ENCODE measurements around the gene GNAS. TPM values are rescaled to one million over a fixed set of nuclear protein-coding genes. Genes with fewer than 3 reads are reported as not detected.

Gene GNAS
- total and polyA plus RNA-seq, 10 of the 15 experiments (the other 5 are each of a cell fraction or from before 2014, with no cell fraction given), result 209 to 950 (median 394) TPM

DNA sequence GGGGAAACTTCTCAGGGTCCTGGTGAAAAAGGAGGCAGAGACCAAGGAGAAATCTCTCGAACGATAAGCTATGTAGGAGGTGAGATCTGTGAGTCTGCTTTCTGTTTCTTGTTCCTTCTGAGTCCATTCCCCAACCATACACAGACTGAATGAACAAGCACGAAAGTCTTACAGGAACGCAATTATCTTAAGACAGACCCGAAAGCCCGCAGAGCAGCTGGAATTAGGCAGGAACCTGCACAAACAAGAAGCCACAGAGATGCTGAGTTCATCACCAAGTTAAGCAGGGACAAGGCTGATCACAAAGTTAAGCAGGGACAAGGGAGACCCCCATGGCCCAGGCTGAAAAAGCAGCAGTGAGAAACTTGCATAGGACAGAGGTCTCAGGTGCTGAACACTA lies 107.1 kb downstream of the GNAS start:
- H3K27me3 ChIP-seq (replicated peaks in 1 of 2; ENCODE audit: control insufficient read depth in 2 of 2, insufficient read depth in 2 of 2, low read length in 1 of 2), result no peaks in the 10 kb centered on the region
- H3K36me3 ChIP-seq (ENCODE audit: control insufficient read depth in 2 of 2, insufficient read depth in 2 of 2, low read length in 1 of 2), result no peaks in the 10 kb centered on the region
- H3K9ac ChIP-seq (ENCODE audit: control insufficient read depth, insufficient read depth, low read length), result no peak overlapping the region
- ChIA-PET RAD21 (ENCODE audit: unreplicated experiment) (no interaction called here), POLR2A (no interaction called here), CTCF (no interaction called here), SMC1A (ENCODE audit: uncharacterized antibody, unreplicated experiment) (interaction anchor here (1.1 to 2.0 kb wide), 2 partner anchors 12 to 22 kb away, joined by 4 to 5 read pairs; no protein-coding TSS in a partner anchor)
- no peak overlapping the region for H2AFZ ChIP-seq (ENCODE audit: control insufficient read depth, low read depth, low read length)
- no peak for ATAC-seq
- FAIRE-seq, result no peak
- intact Hi-C loops (cut with micrococcal nuclease; ENCODE audit: unreplicated experiment), result no loop called here
- no peak overlapping the region for H3K27ac ChIP-seq (ENCODE audit: control insufficient read depth, insufficient read depth)
- H3K4me1 ChIP-seq (ENCODE audit: control insufficient read depth, insufficient read depth, low read length), result peaks cover 5% of the 10 kb centered on the region
- WGBS (ENCODE audit: insufficient coverage, insufficient replicate concordance, low lambda C conversion rate, missing lambda C conversion rate), result 97% methylated on average over 6 of the region's 6 CpGs
- BruUV-seq (replicated peaks), result no TSS peak
- in situ Hi-C loops (cut with MboI), result no loop called here
- H4K20me1 ChIP-seq (ENCODE audit: control insufficient read depth, insufficient read depth), result no peaks in the 10 kb centered on the region
- TF ChIP-seq SMC3 (IDR thresholded peaks at IDR 0.05; ENCODE audit: borderline replicate concordance, low read length) (no peak), BCL11A (IDR thresholded peaks at IDR 0.05; ENCODE audit: low read depth, low read length) (no peak)
- TF ChIP-seq, protein P1, sequence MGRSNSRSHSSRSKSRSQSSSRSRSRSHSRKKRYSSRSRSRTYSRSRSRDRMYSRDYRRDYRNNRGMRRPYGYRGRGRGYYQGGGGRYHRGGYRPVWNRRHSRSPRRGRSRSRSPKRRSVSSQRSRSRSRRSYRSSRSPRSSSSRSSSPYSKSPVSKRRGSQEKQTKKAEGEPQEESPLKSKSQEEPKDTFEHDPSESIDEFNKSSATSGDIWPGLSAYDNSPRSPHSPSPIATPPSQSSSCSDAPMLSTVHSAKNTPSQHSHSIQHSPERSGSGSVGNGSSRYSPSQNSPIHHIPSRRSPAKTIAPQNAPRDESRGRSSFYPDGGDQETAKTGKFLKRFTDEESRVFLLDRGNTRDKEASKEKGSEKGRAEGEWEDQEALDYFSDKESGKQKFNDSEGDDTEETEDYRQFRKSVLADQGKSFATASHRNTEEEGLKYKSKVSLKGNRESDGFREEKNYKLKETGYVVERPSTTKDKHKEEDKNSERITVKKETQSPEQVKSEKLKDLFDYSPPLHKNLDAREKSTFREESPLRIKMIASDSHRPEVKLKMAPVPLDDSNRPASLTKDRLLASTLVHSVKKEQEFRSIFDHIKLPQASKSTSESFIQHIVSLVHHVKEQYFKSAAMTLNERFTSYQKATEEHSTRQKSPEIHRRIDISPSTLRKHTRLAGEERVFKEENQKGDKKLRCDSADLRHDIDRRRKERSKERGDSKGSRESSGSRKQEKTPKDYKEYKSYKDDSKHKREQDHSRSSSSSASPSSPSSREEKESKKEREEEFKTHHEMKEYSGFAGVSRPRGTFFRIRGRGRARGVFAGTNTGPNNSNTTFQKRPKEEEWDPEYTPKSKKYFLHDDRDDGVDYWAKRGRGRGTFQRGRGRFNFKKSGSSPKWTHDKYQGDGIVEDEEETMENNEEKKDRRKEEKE (IDR thresholded peaks at IDR 0.05), result no peak
- no peak overlapping the region for H3K4me3 ChIP-seq
- no peaks in the 10 kb centered on the region for H3K79me2 ChIP-seq (ENCODE audit: control insufficient read depth, insufficient read depth, low read length)
- no peak for DNase-seq (ENCODE audit: low read depth, low spot score)
- H3K4me2 ChIP-seq (ENCODE audit: control insufficient read depth, insufficient read depth), result no peak overlapping the region
- peaks cover 2% of the 10 kb centered on the region; the same call in 1 of the 3 replicates for H3K9me3 ChIP-seq (replicated peaks; ENCODE audit: control insufficient read depth, insufficient read depth, low read length)

MicroRNAs encoded within 50 kb of the gene (microRNA counts, 767-probe panel; counts per million panel counts)
- 55.3 counts per million for microRNA hsa-miR-296-3p
- microRNA hsa-miR-296-5p, result 2,876 counts per million, percentile 87 among the panel's probes with 10 or more counts
- microRNA hsa-miR-298, result 55.3 counts per million

Small RNA genes within 50 kb of the gene (microRNA-seq; reads per million reads assigned to microRNA genes)
- not detected for gene MIR298

Small RNA genes within 50 kb of the gene (small RNA-seq; reads per million reads assigned to genes)
- gene MIR298 (not detected), gene RF02127 (not detected), gene RF02128 (not detected), gene RF02130 (not detected), gene RF02131 (not detected)

Other genes with a start within 250 kb of the GNAS start
Only the 7 nearest of the 8 such genes appear.
- gene NPEPL1, start 159.9 kb upstream of the GNAS start, total RNA-seq (2014; rRNA removed), result 12.2 and 14.1 TPM in 2 replicates
- 8.0 and 9.0 TPM in 2 replicates for gene NPEPL1, start 159.9 kb upstream of the GNAS start, total RNA-seq (2014; rRNA removed; fragmentation: Illumina TruSeq; extraction: Trizol)
- gene NPEPL1, start 159.9 kb upstream of the GNAS start, total RNA-seq (2021), result 19.5 and 21.3 TPM in 2 replicates
- 1.8 and 3.1 TPM in 2 replicates for gene NPEPL1, start 159.9 kb upstream of the GNAS start, polyA plus RNA-seq (2011; rRNA removed)
- gene NPEPL1, start 159.9 kb upstream of the GNAS start, polyA plus RNA-seq (2014; fragmentation: Illumina TruSeq; extraction: Trizol), result 1.6 and 6.1 TPM in 2 replicates
- under 1 TPM; 0.08 to 0.80 TPM for gene NPEPL1, start 159.9 kb upstream of the GNAS start, polyA plus RNA-seq (2014; fragmentation: Nextera tagmentation; extraction: Ambion mirVana)
- gene NPEPL1, start 159.9 kb upstream of the GNAS start, polyA plus RNA-seq (2014; rRNA removed), result 20.0 and 23.1 TPM in 2 replicates
- gene NPEPL1, start 159.9 kb upstream of the GNAS start, polyA plus RNA-seq (2016; fragmentation: Nextera tagmentation; extraction: Ambion mirVana), result 10 to 100 TPM; 11.4 to 13.1 TPM
- gene GNAS-AS1, start 1.8 kb upstream of the GNAS start, total RNA-seq (2014; rRNA removed), result 1.9 and 2.1 TPM in 2 replicates
- gene GNAS-AS1, start 1.8 kb upstream of the GNAS start, total RNA-seq (2014; rRNA removed; fragmentation: Illumina TruSeq; extraction: Trizol), result 0.74 and 0.85 TPM in 2 replicates
- gene GNAS-AS1, start 1.8 kb upstream of the GNAS start, total RNA-seq (2021), result 1.6 and 2.6 TPM in 2 replicates
- gene GNAS-AS1, start 1.8 kb upstream of the GNAS start, polyA plus RNA-seq (2011; rRNA removed), result 0.85 and 0.99 TPM in 2 replicates
- gene GNAS-AS1, start 1.8 kb upstream of the GNAS start, polyA plus RNA-seq (2014; fragmentation: Illumina TruSeq; extraction: Trizol), result 0.36 and 0.66 TPM in 2 replicates
- gene GNAS-AS1, start 1.8 kb upstream of the GNAS start, polyA plus RNA-seq (2014; fragmentation: Nextera tagmentation; extraction: Ambion mirVana), result under 1 TPM; 0.06 to 0.35 TPM
- gene GNAS-AS1, start 1.8 kb upstream of the GNAS start, polyA plus RNA-seq (2014; rRNA removed), result 1.7 and 2.1 TPM in 2 replicates
- gene GNAS-AS1, start 1.8 kb upstream of the GNAS start, polyA plus RNA-seq (2016; fragmentation: Nextera tagmentation; extraction: Ambion mirVana), result 1 to 10 TPM; 1.4 to 2.7 TPM
- 68.7 and 74.9 TPM in 2 replicates for gene NELFCD, start 128.5 kb downstream of the GNAS start, total RNA-seq (2014; rRNA removed)
- 46.3 and 54.3 TPM in 2 replicates for gene NELFCD, start 128.5 kb downstream of the GNAS start, total RNA-seq (2014; rRNA removed; fragmentation: Illumina TruSeq; extraction: Trizol)
- gene NELFCD, start 128.5 kb downstream of the GNAS start, total RNA-seq (2021), result 68.9 and 82.1 TPM in 2 replicates
- gene NELFCD, start 128.5 kb downstream of the GNAS start, polyA plus RNA-seq (2011; rRNA removed), result 76.5 and 86.8 TPM in 2 replicates
- 83.4 and 89.7 TPM in 2 replicates for gene NELFCD, start 128.5 kb downstream of the GNAS start, polyA plus RNA-seq (2014; fragmentation: Illumina TruSeq; extraction: Trizol)
- gene NELFCD, start 128.5 kb downstream of the GNAS start, polyA plus RNA-seq (2014; fragmentation: Nextera tagmentation; extraction: Ambion mirVana), result 10 to 100 TPM in 1 of 2 experiments, 1 to 10 TPM in 1; 8.9 to 16.7 TPM
- 79.8 and 83.6 TPM in 2 replicates for gene NELFCD, start 128.5 kb downstream of the GNAS start, polyA plus RNA-seq (2014; rRNA removed)
- gene NELFCD, start 128.5 kb downstream of the GNAS start, polyA plus RNA-seq (2016; fragmentation: Nextera tagmentation; extraction: Ambion mirVana), result 100 to 1,000 TPM; 107 to 109 TPM
- 110 and 139 TPM in 2 replicates for gene CTSZ, start 154.5 kb downstream of the GNAS start, total RNA-seq (2014; rRNA removed)
- 177 and 192 TPM in 2 replicates for gene CTSZ, start 154.5 kb downstream of the GNAS start, total RNA-seq (2014; rRNA removed; fragmentation: Illumina TruSeq; extraction: Trizol)
- gene CTSZ, start 154.5 kb downstream of the GNAS start, total RNA-seq (2021), result 225 and 233 TPM in 2 replicates
- 92.8 and 169 TPM in 2 replicates for gene CTSZ, start 154.5 kb downstream of the GNAS start, polyA plus RNA-seq (2011; rRNA removed)
- gene CTSZ, start 154.5 kb downstream of the GNAS start, polyA plus RNA-seq (2014; fragmentation: Illumina TruSeq; extraction: Trizol), result 301 and 321 TPM in 2 replicates
- 10 to 100 TPM in 1 of 2 experiments, 1 to 10 TPM in 1; 6.0 to 14.0 TPM for gene CTSZ, start 154.5 kb downstream of the GNAS start, polyA plus RNA-seq (2014; fragmentation: Nextera tagmentation; extraction: Ambion mirVana)
- gene CTSZ, start 154.5 kb downstream of the GNAS start, polyA plus RNA-seq (2014; rRNA removed), result 215 and 256 TPM in 2 replicates
- 10 to 100 TPM in 1 of 2 experiments, 1 to 10 TPM in 1; 8.0 to 11.8 TPM for gene CTSZ, start 154.5 kb downstream of the GNAS start, polyA plus RNA-seq (2016; fragmentation: Nextera tagmentation; extraction: Ambion mirVana)
- 0.06 and 0.11 TPM in 2 replicates for gene TUBB1, start 166.7 kb downstream of the GNAS start, total RNA-seq (2014; rRNA removed)
- gene TUBB1, start 166.7 kb downstream of the GNAS start, total RNA-seq (2014; rRNA removed; fragmentation: Illumina TruSeq; extraction: Trizol), result 0.04 TPM in 1 of 2 replicates, not detected in the other
- not detected in 2 replicates for gene TUBB1, start 166.7 kb downstream of the GNAS start, total RNA-seq (2021)
- gene TUBB1, start 166.7 kb downstream of the GNAS start, polyA plus RNA-seq (2011; rRNA removed), result 0.03 and 0.07 TPM in 2 replicates
- 0.04 TPM in 1 of 2 replicates, not detected in the other for gene TUBB1, start 166.7 kb downstream of the GNAS start, polyA plus RNA-seq (2014; fragmentation: Illumina TruSeq; extraction: Trizol)
- gene TUBB1, start 166.7 kb downstream of the GNAS start, polyA plus RNA-seq (2014; fragmentation: Nextera tagmentation; extraction: Ambion mirVana), result under 1 TPM in 1 of 2 experiments, not detected in 1; 0.02 TPM
- gene TUBB1, start 166.7 kb downstream of the GNAS start, polyA plus RNA-seq (2014; rRNA removed), result 0.05 TPM in 1 of 2 replicates, not detected in the other
- gene TUBB1, start 166.7 kb downstream of the GNAS start, polyA plus RNA-seq (2016; fragmentation: Nextera tagmentation; extraction: Ambion mirVana), result under 1 TPM; 0.13 to 0.20 TPM
- 49.0 and 61.6 TPM in 2 replicates for gene ATP5F1E, start 179.6 kb downstream of the GNAS start, total RNA-seq (2014; rRNA removed)
- 96.3 and 96.9 TPM in 2 replicates for gene ATP5F1E, start 179.6 kb downstream of the GNAS start, total RNA-seq (2014; rRNA removed; fragmentation: Illumina TruSeq; extraction: Trizol)
- 96.4 and 107 TPM in 2 replicates for gene ATP5F1E, start 179.6 kb downstream of the GNAS start, total RNA-seq (2021)
- 137 and 138 TPM in 2 replicates for gene ATP5F1E, start 179.6 kb downstream of the GNAS start, polyA plus RNA-seq (2011; rRNA removed)
- gene ATP5F1E, start 179.6 kb downstream of the GNAS start, polyA plus RNA-seq (2014; fragmentation: Illumina TruSeq; extraction: Trizol), result 35.2 and 53.1 TPM in 2 replicates
- gene ATP5F1E, start 179.6 kb downstream of the GNAS start, polyA plus RNA-seq (2014; fragmentation: Nextera tagmentation; extraction: Ambion mirVana), result 100 to 1,000 TPM; 169 to 219 TPM
- 79.8 and 89.2 TPM in 2 replicates for gene ATP5F1E, start 179.6 kb downstream of the GNAS start, polyA plus RNA-seq (2014; rRNA removed)
- gene ATP5F1E, start 179.6 kb downstream of the GNAS start, polyA plus RNA-seq (2016; fragmentation: Nextera tagmentation; extraction: Ambion mirVana), result 100 to 1,000 TPM; 391 to 407 TPM
- gene PRELID3B, start 190.1 kb downstream of the GNAS start, total RNA-seq (2014; rRNA removed), result 123 and 138 TPM in 2 replicates
- gene PRELID3B, start 190.1 kb downstream of the GNAS start, total RNA-seq (2014; rRNA removed; fragmentation: Illumina TruSeq; extraction: Trizol), result 119 and 125 TPM in 2 replicates
- gene PRELID3B, start 190.1 kb downstream of the GNAS start, total RNA-seq (2021), result 86.1 and 96.0 TPM in 2 replicates
- gene PRELID3B, start 190.1 kb downstream of the GNAS start, polyA plus RNA-seq (2011; rRNA removed), result 114 and 159 TPM in 2 replicates
- 98.8 and 123 TPM in 2 replicates for gene PRELID3B, start 190.1 kb downstream of the GNAS start, polyA plus RNA-seq (2014; fragmentation: Illumina TruSeq; extraction: Trizol)
- gene PRELID3B, start 190.1 kb downstream of the GNAS start, polyA plus RNA-seq (2014; fragmentation: Nextera tagmentation; extraction: Ambion mirVana), result 100 to 1,000 TPM; 130 to 151 TPM
- gene PRELID3B, start 190.1 kb downstream of the GNAS start, polyA plus RNA-seq (2014; rRNA removed), result 72.5 and 73.9 TPM in 2 replicates
- 100 to 1,000 TPM; 141 to 146 TPM for gene PRELID3B, start 190.1 kb downstream of the GNAS start, polyA plus RNA-seq (2016; fragmentation: Nextera tagmentation; extraction: Ambion mirVana)